Fibroblast of pulmonary artery (primary cell): ENCODE data around the gene NTRK3.

Source experiments
- DNase-seq: peaks from one replicate; pipeline ENCODE4 v3.0.0-alpha.2; 2010; ENCODE audit warnings: low read depth
- H3K4me3 ChIP-seq: replicated peaks from 2 replicates; pipeline ENCODE4 v1.5.1; 2011; ENCODE audit warnings: low read depth, mild to moderate bottlenecking, control low read depth, low read length, moderate library complexity
- CTCF ChIP-seq: IDR thresholded peaks from 2 replicates; pipeline ENCODE4 v1.5.1; 2011; ENCODE audit warnings: mild to moderate bottlenecking, control low read depth, low read length, inconsistent platforms; ENCODE audit errors: missing control alignments

Gene NTRK3

GRCh38 chr15:87940768-87941167 is 315.8 kb downstream of the NTRK3 start:
- no peak for TF ChIP-seq CTCF
- H3K4me3 ChIP-seq = no peak overlapping the region
- DNase-seq = no peak

GRCh38 chr15:87939848-87940457 is 316.6 kb downstream of the NTRK3 start:
- no peak for DNase-seq
- TF ChIP-seq CTCF = no peak
- H3K4me3 ChIP-seq = no peak overlapping the region

GRCh38 chr15:87938031-87938430 is 318.5 kb downstream of the NTRK3 start:
- no peak for TF ChIP-seq CTCF
- H3K4me3 ChIP-seq = no peak overlapping the region
- no peak for DNase-seq

- DNase-seq = no peak
- TF ChIP-seq CTCF = no peak
- no peak overlapping the region for H3K4me3 ChIP-seq
Measured at GRCh38 chr15:87935583-87935982, 321.0 kb downstream of the NTRK3 start.

GRCh38 chr15:87931584-87931983 is 325.0 kb downstream of the NTRK3 start:
- H3K4me3 ChIP-seq = no peak overlapping the region
- no peak for DNase-seq
- no peak for TF ChIP-seq CTCF

GRCh38 chr15:87930457-87930856 is 326.1 kb downstream of the NTRK3 start:
- no peak overlapping the region for H3K4me3 ChIP-seq
- no peak for TF ChIP-seq CTCF
- no peak for DNase-seq

GRCh38 chr15:87929841-87930240 is 326.7 kb downstream of the NTRK3 start:
- no peak for TF ChIP-seq CTCF
- no peak overlapping the region for H3K4me3 ChIP-seq
- DNase-seq = no peak
